Colonic mucosa (tissue), 4 donors: ENCODE results near the gene KIAA0232. TPM values are rescaled to one million over a fixed set of nuclear protein-coding genes. Genes with fewer than 3 reads are reported as not detected.
A peak's percentile ranks its signal among the peaks of the same experiment; 100 is the strongest.

Experiments
- DNase-seq: peaks from one replicate; pipeline ENCODE4 v3.0.0-alpha.2; 2020
- H3K27ac ChIP-seq: fragments of 200-600 bp; one replicate; pipeline ENCODE4 v1.8.0; 2021
- H3K27me3 ChIP-seq: fragments of 200-600 bp; one replicate; pipeline ENCODE4 v1.8.0; 2021
- H3K36me3 ChIP-seq: fragments of 200-600 bp; one replicate; pipeline ENCODE4 v1.8.0; 2021
- H3K4me1 ChIP-seq: fragments of 200-600 bp; one replicate; pipeline ENCODE4 v1.8.0; 2021; ENCODE audit warnings: mild to moderate bottlenecking
- H3K4me3 ChIP-seq: fragments of 200-600 bp; one replicate; pipeline ENCODE4 v1.8.0; 2021
- H3K9ac ChIP-seq, 2 donors: one replicate each; pipeline ENCODE4 v1.7.0; 2013; ENCODE audit warnings: control low read depth in 2 of 2, low read depth in 2 of 2, low read length in 2 of 2
- H3K9me3 ChIP-seq: fragments of 200-600 bp; one replicate; pipeline ENCODE4 v1.8.0; 2021
- intact Hi-C: fragments of 100-400 bp; cut with DNase I; formaldehyde crosslinking; loops from one replicate; pipeline ENCODE4 v1.14.1; 2022
- total RNA-seq, 2 donors: library from RNA; stranded (reverse); fragmentation: NEBNext Ultra II Directional in 1 of 2; extraction: Animal tissue kit (Norgen Biotek cat#: 25700) in 1 of 2; gene quantifications; one replicate each; pipeline ENCODE4 v1.2.1, GENCODE V29; 2021
- TF ChIP-seq, protein P1 (sequence below): fragments of 200-600 bp; IDR thresholded peaks from one replicate; pipeline ENCODE4 v1.8.0; 2022; ENCODE audit warnings: antibody characterized with exemption, mild to moderate bottlenecking
- donor health status: healthy.
- donor health status: DM: no; HTN: no; CAD: no.
- donor health status: DM: no; HTN: no; CAD: no.

The KIAA0232 gene, protein sequence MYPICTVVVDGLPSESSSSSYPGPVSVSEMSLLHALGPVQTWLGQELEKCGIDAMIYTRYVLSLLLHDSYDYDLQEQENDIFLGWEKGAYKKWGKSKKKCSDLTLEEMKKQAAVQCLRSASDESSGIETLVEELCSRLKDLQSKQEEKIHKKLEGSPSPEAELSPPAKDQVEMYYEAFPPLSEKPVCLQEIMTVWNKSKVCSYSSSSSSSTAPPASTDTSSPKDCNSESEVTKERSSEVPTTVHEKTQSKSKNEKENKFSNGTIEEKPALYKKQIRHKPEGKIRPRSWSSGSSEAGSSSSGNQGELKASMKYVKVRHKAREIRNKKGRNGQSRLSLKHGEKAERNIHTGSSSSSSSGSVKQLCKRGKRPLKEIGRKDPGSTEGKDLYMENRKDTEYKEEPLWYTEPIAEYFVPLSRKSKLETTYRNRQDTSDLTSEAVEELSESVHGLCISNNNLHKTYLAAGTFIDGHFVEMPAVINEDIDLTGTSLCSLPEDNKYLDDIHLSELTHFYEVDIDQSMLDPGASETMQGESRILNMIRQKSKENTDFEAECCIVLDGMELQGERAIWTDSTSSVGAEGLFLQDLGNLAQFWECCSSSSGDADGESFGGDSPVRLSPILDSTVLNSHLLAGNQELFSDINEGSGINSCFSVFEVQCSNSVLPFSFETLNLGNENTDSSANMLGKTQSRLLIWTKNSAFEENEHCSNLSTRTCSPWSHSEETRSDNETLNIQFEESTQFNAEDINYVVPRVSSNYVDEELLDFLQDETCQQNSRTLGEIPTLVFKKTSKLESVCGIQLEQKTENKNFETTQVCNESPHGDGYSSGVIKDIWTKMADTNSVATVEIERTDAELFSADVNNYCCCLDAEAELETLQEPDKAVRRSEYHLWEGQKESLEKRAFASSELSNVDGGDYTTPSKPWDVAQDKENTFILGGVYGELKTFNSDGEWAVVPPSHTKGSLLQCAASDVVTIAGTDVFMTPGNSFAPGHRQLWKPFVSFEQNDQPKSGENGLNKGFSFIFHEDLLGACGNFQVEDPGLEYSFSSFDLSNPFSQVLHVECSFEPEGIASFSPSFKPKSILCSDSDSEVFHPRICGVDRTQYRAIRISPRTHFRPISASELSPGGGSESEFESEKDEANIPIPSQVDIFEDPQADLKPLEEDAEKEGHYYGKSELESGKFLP (N-terminal part only)
- 10 to 100 TPM; 20.8 to 32.8 TPM for total RNA-seq

DNA sequence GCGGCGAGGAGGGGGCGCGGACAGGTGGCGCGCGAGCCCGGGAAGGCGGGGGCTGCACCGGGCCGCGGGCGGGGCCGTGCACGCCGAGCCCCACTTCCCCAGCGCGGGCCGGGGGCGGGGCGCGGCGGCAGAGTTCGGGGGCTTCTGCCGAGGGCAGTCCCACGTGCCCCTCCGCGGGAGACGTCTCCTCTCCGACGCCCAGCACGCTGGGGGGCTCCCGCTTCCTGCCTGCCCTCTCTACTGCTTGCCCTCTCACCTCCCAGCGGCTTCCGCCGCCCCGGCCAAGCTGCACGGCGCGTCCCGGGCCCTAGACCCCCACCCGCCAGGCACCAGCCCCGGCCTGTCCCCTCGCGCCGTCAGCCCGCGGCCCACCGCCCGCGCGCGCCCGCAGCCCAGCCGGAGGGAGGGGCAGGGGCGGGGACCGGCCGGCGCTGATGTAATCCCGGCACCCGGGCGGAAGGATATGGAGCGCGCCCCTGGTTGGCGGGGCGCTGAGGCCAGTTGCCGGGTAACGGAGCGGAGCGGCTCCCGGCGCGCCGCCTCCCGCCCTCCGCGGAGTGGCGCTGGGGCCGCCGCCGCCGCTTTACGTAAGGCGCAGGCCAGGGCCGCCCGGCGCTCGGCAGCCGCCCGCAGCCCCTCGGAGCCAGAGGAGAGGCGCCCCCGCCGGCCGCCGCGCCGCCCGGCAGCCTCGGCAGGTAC is at the start of gene KIAA0232:
Gene KIAA0232, plus strand, starts transcription at position 581 of the 699 bp plus-strand sequence. CDS start 41,727 bp downstream, outside the sequence.
- no peaks in the 10 kb centered on the region for H3K27me3 ChIP-seq
- H3K36me3 ChIP-seq = no peaks in the 10 kb centered on the region
- H3K9me3 ChIP-seq = no peaks in the 10 kb centered on the region
- peaks cover 6% of the 10 kb centered on the region for H3K4me1 ChIP-seq
- DNase-seq = peak; percentile 93
- intact Hi-C loops = no loop called here
- peak within 1 kb of the TSS; percentile 98 for H3K4me3 ChIP-seq
- H3K27ac ChIP-seq = peak within 1 kb of the TSS; percentile 99
- H3K9ac ChIP-seq = peak within 1 kb of the TSS; percentile 87 to 100
- TF ChIP-seq, protein P1, sequence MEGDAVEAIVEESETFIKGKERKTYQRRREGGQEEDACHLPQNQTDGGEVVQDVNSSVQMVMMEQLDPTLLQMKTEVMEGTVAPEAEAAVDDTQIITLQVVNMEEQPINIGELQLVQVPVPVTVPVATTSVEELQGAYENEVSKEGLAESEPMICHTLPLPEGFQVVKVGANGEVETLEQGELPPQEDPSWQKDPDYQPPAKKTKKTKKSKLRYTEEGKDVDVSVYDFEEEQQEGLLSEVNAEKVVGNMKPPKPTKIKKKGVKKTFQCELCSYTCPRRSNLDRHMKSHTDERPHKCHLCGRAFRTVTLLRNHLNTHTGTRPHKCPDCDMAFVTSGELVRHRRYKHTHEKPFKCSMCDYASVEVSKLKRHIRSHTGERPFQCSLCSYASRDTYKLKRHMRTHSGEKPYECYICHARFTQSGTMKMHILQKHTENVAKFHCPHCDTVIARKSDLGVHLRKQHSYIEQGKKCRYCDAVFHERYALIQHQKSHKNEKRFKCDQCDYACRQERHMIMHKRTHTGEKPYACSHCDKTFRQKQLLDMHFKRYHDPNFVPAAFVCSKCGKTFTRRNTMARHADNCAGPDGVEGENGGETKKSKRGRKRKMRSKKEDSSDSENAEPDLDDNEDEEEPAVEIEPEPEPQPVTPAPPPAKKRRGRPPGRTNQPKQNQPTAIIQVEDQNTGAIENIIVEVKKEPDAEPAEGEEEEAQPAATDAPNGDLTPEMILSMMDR = no peak

DNA sequence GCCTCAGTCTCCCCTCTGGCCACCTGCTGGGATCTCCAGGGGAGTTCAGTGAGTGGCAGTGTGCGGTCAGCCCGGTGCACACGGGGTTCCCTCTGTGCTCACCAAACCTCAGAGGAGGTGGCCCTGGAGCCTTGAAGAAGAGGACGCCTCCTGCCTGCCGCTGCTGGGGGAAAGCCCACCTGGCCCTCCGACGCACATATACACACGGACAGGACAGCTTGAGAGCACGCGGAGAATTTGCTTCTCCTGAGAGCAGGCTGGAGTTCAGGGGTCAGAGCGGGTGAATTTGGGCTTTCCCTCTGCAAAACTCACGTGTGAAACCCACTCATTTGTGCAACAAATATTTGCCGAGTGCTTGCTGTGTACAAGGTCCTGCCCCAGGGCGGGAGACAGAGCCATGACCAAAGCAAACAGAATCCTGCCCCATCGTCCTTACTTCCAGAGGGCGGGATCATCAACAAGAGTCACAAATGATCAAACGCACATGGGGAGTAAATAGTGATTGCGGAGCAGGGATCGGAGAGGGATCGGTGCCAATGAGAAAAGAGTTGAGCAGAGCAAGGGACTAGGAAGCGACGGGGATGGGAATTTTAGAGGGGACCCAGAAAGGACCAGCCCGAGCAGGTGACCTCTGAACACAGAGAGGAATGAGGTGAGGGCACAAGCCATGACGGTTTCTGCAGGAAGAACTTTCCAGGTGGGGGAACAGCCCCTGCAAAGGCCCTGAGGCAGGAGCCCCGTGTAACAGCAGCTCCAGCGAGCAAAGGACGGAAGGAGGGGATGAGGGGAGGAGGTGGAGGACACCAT is 49.0 kb upstream of the KIAA0232 start:
- Histone ChIP-seq H3K27ac (no peak overlapping the region), H3K9ac (no peak overlapping the region), H3K36me3 (no peaks in the 10 kb centered on the region), H3K27me3 (no peaks in the 10 kb centered on the region), H3K9me3 (no peaks in the 10 kb centered on the region), H3K4me1 (no peaks in the 10 kb centered on the region), H3K4me3 (no peak overlapping the region)
- TF ChIP-seq, protein P1 = no peak
- intact Hi-C loops = no loop called here
- no peak for DNase-seq

DNA sequence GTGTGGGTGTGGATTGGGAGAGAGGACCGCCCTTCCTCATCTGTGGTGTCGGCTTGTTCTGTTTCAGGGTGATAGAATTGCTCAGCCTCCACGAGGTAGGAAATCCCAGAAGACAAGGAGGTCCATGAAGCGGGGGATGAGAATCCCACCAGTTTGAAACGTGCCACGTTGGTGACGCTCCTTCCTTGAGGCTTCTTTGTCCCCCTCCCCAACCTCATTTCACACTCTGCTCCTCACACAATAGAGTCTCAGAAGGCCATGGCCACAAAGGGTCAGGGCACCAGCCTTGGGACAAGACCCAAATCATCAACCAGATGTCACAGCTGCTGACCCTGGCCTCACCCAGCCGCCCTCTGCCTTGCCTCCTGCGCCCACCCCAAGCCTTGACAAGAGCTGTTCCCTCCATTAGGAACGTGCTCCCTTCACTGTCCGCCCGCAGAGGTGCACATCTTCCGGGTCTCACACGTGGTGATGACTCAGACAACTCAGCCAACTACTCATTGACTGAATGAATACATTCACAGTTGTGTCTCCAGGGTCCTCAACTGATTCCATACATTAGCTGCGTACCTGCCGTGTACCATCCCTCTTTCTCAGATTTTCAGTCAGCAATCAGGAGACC is 48.3 kb upstream of the KIAA0232 start:
- Histone ChIP-seq H3K36me3 (no peaks in the 10 kb centered on the region), H3K4me1 (no peaks in the 10 kb centered on the region), H3K9ac (no peak overlapping the region), H3K4me3 (no peak overlapping the region), H3K9me3 (no peaks in the 10 kb centered on the region), H3K27me3 (no peaks in the 10 kb centered on the region), H3K27ac (no peak overlapping the region)
- intact Hi-C loops = no loop called here
- TF ChIP-seq, protein P1 = no peak
- no peak for DNase-seq

DNA sequence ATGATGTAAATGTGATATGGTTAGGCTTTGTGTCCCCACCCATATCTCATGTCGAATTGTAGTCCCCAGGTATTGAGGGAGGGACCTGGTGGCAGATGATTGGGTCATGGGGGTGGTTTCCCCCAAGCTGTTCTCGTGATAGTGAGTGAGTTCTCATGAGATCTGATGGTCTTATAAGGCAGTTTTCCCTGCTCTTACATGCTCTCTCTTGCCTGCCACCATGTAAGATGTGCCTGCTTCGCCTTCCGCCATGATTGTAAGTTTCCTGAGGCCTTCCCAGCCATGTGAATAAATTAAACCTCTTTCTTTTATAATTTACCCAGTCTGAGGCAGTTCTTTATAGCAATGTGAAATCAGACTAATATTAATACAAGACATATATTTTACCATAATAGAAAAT is 42.6 kb upstream of the KIAA0232 start:
- Histone ChIP-seq H3K9me3 (no peaks in the 10 kb centered on the region), H3K4me3 (no peak overlapping the region), H3K36me3 (no peaks in the 10 kb centered on the region), H3K27me3 (no peaks in the 10 kb centered on the region), H3K27ac (no peak overlapping the region), H3K4me1 (no peaks in the 10 kb centered on the region), H3K9ac (no peak overlapping the region)
- TF ChIP-seq, protein P1 = no peak
- DNase-seq = no peak
- intact Hi-C loops = no loop called here
